Suppressor macrophage (primary cell): ENCODE results near the gene DNAAF2.
A peak's percentile ranks its signal among the peaks of the same experiment; 100 is the strongest.
"Not testable (repeated sequence)": the region's sequence is repeated elsewhere in the genome, so short reads cannot be mapped to it uniquely, and the experiment has no call there.

Experiments used
- DNase-seq, 4 experiments: peaks; one replicate each; pipeline ENCODE4 v3.0.0-alpha.2; 2020 to 2022

DNAAF2 gene

DNA sequence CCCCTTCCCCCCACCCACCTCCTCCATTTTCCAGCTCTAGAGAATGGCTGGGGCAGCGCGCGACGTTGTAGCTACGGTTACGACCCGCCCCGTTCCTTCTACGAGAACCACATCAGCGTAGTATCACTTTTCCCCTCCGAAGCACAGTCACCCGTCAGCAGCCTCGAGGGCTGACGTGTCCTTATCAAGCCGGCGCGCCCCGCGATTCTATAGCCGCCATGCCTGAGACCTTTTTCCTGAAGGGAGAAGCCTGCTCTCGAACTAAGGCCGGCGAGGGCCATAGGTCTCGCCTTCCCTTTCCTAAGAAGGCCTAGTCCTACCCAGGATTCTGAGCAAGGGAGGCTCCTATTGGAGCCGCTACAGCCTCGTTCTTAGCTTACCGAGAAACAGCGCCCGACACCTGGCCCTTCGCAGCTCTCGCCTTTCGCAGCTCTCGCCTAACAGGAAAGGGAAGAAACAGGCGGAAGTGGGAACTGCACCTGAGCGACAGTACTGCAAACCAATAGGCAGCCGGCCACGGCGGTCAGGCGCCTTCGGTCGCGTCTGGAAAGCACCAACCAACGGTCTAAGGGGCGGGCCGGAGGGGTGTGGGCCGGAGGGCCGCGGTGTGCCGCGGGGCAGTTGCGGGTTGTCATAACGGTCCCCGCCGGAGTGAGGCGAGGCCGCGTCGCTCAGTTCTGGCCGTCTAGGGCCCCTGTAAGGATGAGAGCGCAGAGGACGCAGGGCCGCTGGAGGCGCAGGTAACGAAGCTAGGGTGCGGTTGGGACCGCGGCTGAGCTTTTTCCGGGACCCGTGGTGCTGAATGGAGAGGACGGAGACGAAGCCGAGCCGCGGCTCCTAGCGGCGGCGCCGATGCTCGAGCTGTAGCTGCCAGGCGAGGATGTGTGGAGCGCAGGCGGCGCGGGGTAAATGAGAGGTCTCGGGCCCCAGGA lies 14.6 kb downstream of the DNAAF2 start, which contains the start of the genes MGAT2 and RPL36AL:
MGAT2 (plus strand) TSS at position 618 of the 932 bp plus-strand sequence. CDS start 470 bp downstream, outside the sequence.
RPL36AL (minus strand) TSS at position 445 of the 932 bp plus-strand sequence. CDS start 1,522 bp downstream, outside the sequence.
- peak; percentile 98 to 99 (median 99) for DNase-seq

DNA sequence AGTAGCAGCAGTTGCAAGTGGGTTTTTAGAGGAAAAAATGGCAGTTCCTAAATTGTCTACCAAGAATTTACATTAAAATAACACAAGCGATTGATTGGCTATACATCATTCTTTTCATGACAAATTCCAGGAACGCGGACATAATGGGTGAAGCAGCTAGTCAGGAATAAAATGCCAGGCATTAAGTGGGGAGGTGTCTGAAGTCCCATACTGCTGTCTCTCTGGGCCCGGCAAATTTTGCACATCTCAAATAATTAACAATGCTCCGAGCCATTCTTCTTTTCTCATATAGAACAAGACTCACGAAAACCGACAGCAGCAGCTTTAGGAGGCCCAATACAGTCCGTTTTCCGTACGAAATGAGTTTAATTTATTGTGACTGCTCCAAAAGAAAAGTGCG lies 15.3 kb downstream of the DNAAF2 start:
- DNase-seq, result no peak

DNA sequence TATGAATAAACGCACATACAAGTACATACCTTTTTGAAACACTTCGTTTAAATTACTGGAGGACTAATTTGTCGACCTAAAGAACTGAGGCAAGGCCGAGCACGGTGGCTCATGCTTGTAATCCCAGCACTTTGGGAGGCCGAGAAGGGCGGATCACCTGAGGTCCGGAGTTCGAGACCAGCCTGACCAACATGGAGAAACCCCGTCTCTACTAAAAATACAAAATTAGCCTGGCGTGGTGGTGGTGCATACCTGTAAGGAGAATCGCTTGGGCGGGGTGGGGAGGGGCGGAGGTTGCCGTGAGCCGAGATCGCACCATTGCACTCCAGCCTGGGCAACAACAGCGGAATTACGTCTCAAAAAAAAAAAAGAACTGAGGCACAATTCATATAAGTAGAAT lies 15.8 kb downstream of the DNAAF2 start:
- not testable (repeated sequence) for DNase-seq

DNA sequence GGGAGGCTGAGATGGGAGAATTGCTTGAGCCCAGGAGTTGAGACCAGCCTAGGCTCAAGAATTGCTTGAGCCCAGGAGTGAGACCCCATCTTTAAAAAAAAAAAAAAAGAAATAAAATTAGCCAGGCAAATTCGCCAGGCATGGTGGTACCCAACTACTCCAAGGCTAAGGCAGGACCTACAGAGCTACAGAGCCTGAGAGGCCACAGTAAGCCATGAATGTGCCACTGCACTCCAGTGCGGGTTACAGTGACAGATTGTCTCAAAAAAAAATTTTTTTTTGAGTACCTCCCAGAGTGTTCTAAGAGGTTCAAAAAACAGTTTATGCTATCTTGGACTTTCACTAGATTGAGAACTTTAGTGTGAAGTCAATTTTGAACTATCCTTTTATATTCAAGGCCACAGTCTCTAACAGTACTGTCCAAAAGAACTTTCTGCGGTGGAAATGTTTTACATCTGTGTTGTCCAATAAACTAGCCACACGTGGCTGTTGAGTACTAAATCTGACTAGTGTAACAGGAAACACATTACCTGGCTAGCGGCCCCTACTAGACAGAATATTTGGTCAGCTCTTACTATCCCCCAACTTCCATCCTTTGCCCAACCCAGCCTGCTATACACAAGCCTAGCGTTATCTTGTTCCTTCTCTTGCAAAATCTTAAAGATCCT lies 17.1 kb downstream of the DNAAF2 start:
- no peak for DNase-seq

DNA sequence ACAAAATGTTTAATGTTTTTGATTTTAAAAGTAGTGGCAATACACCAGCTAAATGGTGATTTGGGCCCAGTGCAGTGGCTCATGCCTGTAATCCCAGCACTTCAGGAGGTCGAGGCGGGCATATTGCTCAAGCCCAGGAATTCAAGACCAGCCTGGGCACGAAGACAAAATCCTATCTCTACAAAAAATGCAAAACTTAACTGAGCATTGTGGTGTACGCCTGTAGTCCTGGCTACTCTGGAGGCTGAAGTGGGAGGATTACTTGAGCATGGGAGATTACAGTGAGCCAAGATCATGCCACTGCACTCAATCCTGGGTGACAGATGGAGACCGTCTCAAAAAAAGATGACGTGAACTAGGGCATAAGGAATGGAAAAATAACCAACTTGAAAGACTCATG lies 19.3 kb downstream of the DNAAF2 start:
- DNase-seq, result no peak

DNA sequence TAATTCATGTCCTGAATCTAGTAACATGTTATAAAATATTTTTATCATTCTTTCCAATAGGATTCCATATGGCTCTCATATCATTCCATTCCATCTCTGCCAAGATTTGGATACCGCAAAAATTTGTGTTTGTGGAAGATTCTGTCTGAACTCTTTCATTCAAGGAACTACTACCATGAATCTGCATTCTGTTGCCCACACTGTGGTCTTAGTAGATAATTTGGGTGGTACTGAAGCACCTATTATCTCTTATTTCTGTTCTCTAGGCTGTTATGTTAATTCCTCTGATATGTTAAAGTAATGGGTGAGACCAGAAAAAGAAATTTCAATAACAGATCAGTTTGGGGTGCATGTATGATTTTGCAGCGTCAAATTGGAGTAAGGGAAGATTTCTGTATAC lies 20.8 kb downstream of the DNAAF2 start:
- no peak for DNase-seq

DNA sequence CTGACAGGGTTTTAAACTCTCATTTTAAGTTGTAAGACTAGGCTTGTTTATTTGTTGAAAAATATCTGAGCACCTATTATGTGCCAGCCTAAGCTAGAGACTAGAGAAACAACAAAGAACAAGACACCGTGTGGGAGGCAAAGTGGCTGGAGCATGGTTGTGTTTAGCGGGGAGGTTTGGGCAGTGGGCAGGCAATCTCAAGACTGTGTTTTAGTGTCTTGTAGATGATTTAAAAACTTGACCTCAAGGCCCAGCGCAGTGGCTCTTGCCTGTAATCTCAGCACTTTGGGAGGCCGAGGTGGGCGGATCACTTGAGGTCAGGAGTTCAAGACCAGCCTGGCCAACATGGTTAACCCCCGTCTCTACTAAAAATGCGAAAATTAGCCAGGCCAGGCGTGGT lies 22.4 kb downstream of the DNAAF2 start:
- no peak for DNase-seq

DNA sequence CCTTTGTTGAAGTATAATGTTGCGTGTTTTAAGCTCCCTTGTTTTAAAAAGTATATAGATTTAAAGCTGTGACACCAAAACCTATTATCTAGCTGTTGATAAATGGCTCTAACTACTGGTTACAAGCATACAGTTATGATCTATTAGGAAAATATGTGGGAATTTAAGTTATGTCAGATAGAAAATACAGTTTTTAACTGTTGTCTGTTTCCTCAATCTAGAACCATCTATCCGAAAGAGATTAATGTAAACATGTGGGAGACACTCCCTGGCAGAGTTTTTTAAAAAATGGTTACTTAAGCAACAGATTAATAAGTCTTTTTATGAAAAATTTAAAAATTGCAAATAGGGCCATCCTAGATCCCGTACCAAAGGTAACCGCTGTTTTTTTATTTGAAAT lies 22.8 kb downstream of the DNAAF2 start:
- no peak for DNase-seq

DNA sequence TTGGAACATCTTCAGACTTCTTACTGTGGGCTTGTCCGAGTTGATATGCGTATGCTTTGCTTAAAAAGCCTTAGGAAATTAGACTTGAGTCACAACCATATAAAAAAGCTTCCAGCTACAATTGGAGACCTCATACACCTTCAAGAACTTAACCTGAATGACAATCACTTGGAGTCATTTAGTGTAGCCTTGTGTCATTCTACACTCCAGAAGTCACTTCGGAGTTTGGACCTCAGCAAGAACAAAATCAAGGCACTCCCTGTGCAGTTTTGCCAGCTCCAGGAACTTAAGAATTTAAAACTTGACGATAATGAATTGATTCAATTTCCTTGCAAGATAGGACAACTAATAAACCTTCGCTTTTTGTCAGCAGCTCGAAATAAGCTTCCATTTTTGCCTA lies 27.5 kb downstream of the DNAAF2 start:
- no peak for DNase-seq

DNA sequence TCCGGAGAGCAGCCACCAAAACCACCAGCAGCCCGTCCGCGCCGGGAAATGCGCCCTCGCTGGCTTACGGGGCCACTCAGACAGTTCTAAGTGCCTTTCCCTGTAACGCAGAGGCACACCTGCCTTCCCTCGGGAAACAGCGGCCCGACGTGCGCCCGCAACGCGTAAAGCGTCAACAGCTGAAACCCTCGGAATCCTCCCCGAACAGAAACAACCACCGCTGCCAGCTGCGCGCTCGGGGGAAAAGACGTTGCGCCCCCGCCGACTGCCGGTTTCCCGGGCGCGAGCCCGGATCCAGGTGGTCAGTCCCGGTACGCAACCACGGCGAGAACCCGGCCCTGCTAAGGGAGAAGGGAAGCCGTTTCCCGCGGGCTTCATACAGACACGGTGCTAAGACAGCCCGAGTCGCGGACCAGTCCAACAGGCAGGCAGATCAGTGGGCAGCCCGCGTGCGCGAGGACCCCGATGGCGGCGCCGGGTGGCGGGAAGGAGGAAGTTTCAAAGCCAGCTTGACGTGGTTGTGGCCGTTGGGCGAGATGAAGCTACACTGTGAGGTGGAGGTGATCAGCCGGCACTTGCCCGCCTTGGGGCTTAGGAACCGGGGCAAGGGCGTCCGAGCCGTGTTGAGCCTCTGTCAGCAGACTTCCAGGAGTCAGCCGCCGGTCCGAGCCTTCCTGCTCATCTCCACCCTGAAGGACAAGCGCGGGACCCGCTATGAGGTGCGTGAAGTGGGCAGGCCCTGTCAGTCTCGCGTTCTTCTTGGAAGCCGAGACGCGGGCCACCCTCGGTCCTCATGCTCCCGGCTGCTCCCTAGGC lies 36.4 kb downstream of the DNAAF2 start, which contains the start of gene LRR1:
LRR1 (plus strand) TSS at position 456 of the 816 bp plus-strand sequence; CDS start at position 537, 81 bp downstream.
- DNase-seq, result peak; percentile 87 to 94 (median 90)

DNA sequence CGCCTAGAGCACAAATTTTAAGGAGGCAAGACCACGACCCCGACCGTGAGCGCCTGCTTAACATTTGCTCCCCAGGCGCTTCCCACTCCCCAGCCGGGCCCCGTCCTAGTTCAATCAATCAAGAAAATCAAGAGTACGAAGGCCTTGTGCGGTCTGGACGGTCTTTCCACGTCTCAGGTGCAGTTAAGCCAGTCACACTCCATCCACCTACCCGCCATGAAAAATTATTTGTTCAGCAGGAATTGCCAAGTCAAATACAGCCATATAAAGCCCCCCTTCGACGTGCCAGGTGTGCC lies 36.9 kb downstream of the DNAAF2 start:
- peak in 3 of 4 experiments; percentile 20 to 30 (median 29) for DNase-seq

DNA sequence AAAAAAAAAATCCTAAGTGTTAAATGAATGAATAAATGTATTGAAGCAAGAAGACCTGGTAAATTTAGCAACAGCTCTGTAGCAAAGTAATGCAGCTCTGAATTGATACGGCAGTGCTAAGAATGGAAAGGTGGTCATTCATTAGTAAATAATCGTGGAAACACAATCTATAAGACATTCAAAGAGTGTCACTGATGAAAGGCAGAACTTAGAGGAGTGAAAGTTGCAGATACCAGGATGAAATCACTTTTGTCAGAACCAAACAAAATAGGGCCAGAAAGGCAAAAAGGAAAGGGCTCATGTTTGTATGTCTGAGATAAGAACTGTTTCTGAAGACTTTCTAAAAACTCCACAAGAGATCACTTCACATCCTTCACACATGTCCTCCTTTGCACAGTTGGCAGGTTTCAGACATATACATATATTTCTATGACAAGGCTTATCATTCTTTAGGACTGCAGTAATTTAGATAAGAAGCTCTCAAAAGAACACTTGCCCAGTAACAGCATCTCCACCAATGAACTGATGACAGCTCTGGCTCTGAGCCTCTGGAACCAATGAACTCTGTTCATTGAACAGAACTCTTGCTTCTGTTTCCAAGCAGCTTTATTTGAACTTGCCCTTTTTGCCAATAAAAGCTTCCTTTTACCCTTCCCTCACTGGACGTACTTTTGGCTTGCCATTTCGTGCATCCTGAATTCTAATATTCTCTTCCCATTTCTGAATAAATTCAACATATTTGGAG lies 40.5 kb downstream of the DNAAF2 start:
- peak in 3 of 4 experiments; percentile 10 to 12 (median 10) for DNase-seq

DNA sequence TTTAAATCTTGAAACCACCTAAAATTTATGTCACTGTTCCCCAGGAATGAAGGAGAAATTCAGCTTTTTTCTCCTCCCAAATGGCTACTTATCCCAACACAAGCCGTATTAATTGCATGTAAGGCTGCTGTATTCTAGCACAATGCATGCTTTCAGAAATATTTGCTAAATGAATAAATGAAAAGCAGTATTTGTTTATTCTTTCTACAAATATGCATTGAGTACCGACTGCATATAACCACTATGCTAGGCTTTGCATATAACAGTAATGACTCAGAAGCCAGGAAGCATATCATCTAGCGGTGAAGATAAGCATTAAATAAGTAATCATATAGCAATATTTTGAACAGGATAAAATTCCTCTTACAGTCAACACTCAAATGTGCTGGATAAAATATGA lies 42.0 kb downstream of the DNAAF2 start:
- DNase-seq, result no peak

DNA sequence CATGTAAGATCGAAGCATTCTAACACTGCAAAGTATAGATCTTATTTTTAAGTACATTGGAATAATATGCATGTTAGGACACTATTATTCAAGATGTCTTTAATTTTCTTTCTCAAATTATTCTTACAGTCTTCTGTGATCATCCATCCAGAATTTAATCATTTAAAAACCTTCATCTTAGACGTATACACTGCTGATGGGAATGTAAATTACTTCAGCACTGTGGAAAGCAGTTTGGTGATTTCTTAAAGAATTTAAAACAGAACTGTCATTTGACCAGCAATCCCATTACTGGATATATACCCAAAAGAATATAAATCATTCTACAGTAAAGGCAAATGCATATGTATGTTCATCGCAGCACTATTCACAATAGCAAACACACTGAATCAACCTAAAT lies 45.7 kb downstream of the DNAAF2 start:
- no peak for DNase-seq

DNA sequence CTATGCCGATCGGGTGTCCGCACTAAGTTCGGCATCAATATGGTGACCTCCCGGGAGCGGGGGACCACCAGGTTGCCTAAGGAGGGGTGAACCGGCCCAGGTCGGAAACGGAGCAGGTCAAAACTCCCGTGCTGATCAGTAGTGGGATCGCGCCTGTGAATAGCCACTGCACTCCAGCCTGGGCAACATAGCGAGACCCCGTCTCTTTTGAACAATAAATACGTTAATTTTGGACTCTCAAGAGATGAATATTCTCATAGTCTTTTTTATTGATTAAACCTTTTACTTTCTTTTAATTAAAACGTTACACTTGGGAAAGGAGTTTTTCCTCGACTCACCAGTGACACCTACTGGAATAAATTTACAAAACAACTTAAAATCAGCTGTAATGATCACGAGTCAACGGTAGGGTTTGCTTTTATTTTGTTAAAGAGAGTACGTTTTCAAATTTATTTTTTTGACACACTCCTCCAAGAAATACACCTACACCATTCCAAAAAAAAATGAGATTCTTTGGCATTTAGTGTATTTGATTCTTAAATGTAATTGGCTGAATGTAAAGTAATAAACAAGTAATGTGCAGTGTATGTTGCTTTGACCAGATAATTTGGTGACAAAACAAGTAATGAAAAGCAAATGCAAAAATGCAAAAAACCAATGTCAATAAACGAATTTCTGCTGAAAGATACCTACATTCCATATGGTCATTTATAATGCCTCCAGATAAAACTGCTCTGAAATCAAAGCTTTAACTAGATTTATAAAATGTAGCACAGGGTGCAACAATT lies 48.2 kb downstream of the DNAAF2 start:
- DNase-seq, result peak; percentile 60 to 87 (median 82)

DNA sequence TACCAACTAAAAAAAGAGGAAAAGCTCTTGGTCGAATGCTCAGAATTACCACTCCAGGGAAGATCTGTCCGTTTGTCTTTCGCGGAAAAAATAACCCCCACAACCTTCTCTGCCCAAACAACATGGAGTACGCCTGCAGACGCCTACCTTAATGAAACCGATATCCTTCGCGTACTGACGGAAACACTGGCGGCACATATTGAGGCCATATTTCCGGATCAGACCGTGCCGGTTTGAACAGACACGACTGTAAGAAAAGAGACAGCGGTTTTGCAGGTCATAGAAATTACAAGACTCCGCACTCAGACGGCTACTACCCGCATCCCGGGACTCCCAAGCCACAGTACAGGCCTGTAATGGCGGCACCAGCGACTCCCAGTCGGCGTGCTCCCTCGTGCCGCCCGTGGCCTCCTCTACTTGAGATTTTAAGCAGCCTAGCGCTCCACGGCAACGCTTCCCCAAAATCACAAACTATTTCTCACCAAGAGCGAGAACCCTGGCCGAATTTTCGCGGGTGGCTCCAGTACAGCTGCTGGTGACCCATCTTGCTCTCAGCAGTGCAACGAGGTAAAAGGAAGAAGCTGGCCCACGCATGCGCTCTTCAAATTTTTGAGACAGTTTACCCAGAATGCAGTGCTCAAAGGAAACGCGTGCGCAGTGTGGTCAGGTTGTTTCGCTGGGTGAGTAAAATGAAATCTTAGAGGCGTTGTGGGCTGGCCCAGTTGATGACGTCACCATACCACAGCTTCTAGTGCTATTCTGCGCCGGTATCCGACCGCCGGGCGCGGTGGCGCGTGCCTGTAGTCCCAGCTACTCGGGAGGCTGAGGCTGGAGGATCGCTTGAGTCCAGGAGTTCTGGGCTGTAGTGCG lies 49.0 kb downstream of the DNAAF2 start, which contains the start of gene RPS29:
RPS29 (minus strand) TSS at position 578 of the 870 bp plus-strand sequence; CDS start at position 544, 34 bp downstream.
- peak; percentile 98 to 100 (median 100) for DNase-seq

DNA sequence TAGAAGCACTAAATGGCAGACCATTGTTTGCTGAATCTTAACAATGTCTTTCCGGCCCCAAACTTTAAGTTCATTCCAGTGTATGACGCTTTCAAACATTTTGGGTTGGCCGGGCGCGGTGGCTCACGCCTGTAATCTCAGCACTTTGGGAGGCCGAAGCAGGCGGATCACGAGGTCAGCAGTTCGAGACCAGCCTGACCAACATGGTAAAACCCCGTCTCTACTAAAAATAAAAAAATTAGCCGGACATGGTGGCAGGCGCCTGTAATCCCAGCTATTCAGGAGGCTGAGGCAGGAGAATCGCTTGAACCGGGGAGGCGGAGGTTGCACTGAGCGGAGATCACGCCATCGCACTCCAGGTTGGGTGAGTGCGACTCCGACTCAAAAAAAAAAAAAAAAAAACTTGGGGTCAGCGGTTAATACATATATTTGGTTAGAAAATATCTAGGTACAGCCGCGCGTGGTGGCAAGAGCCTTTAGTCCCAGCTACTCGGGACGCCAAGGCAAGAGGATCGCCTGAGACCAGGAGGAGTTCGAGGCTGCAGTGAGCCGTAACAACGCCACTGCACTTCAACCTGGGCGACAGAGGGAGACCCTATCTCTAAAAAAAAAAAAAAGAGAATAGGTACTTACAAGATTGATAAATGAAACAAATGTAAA lies 49.9 kb downstream of the DNAAF2 start:
- peak in 2 of 4 experiments; percentile 24 to 25 for DNase-seq

DNA sequence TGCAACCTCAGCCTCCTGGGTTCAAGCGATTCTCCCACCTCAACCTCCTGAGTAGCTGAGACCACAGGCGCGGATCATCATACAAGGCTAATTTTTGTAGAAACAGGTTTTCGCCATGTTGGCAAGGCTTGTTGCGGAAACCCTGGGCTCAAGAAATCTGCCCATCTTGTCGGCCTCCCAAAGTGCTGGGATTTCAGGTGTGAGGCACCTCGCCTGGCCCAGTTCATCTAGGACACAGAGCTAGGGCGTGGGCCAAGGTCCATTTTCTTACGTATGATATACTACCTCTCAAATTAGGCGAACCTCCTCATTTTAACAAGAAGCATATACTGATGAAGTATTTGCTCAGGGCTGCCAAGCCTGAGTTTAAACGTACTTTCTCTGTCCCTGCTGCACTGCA lies 51.0 kb downstream of the DNAAF2 start:
- no peak for DNase-seq

DNA sequence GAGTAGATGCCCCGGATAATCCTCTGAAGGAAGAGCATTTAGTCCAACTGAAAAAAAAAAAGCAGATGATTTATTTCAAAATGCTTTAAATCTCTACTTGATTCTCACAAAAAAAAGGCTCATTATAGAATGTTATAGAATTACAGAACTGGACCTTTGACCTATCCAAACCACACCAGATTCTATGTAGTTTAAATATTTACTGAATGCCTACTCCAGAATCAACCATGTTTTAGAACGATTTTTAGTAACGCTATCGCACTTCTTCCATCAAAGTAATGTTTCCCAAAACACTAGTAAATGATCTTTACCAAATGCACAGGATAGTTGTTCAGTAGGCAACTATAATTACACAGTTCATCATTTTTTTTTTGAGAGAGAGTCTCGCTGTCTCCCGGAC lies 51.4 kb downstream of the DNAAF2 start:
- DNase-seq, result no peak
